Glomerular endothelial cell (primary cell): ENCODE measurements around the gene CRY2. TPM values are rescaled to one million over a fixed set of nuclear protein-coding genes. Genes with fewer than 3 reads are reported as not detected.

Source experiments
- DNase-seq: peaks from one replicate; pipeline ENCODE4 v3.0.0-alpha.2; 2011; ENCODE audit warnings: low read depth, low spot score; ENCODE audit errors: extremely low read depth
- total RNA-seq: library from RNA; depleted of rRNA; stranded (reverse); fragments of >200 nt; gene quantifications from 2 replicates; pipeline ENCODE4 v1.2.3, GENCODE V29; 2015

CRY2 gene
- total RNA-seq, 1 donor from 2014 or later, result 11.2 TPM

DNA sequence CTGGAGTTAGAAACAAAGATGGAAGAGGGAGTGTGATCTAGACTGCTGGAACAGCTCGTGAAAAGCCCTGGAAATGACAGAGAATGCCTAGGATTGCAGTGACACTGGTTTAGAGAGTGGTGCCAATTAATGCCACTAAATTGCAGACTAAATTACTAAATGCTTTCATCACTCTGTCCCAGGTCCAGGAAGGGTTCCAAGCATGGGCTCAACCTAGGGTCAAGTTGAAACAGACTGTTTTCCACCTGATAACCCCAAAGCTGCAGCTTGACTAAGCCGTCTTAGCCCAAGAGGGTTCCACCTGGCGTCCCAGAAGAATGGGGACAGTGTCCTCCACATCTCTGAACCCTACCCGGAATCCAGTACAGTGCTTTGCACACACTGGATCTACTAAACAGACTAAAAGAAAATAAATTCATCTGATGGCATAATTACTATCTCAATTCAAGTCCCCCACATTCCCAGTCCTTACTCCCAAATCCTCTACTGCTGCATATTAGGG lies 1.1 kb upstream of the CRY2 start:
- DNase-seq, result no peak

DNA sequence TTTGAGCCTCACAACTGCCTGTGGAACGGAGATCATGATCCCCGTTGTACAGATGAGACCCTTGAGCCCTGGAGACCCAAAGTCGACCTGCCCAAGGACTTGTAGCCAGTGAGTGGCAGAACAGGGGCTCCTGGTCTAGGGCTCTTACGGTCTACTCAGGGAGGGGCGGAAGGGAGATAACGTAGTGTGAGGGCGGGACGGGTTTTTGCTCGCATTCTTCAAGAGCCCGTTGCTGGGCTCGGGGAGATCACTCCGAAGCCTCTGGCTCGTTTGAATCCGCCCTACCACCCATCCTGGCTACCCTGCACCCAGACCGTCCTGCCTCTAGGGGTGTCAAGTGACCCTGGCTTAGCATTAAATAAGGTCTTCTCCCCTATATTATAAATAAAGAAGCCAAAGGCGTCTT lies 639 bp downstream of the CRY2 start:
- no peak for DNase-seq

DNA sequence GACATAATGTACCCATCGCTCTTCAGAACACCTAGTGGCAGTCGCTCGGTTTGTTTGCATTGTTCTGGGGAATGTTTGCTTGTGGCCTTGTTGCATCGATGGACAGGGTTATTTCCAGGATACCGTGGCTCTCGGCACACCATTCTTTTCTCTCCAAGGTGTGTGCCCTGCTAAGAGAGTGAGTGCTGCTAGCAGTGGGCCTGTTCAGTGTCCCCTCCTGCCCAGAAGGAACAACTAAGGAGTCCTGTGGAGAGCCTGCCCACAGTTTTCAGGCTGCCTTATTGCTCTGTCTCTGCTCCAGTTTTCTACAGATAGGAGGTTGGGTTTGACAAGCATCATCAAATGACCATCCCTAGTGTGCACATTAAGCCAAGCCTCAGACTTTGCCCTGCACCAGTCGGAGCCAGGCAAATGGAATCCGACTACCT lies 1.4 kb downstream of the CRY2 start:
- DNase-seq, result no peak

DNA sequence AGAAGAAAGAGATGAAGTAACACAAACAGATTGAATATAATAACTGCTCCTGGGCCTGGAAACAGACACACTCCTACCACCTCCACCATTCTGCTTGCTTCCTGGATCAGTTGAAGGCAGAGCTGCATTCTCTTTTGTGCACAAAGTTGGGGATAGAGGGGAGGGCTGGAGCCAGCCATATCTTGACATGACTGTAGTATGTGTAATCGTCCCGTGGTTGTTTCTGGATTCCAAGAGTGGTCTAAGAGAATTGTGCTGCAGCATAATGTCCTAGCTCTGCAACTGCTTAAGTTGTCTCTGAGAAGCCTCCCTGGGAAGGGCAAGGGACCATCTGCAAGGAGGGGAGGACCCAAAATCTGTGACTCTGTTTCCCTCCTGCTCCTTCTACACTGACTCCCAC lies 3.2 kb downstream of the CRY2 start:
- no peak for DNase-seq

DNA sequence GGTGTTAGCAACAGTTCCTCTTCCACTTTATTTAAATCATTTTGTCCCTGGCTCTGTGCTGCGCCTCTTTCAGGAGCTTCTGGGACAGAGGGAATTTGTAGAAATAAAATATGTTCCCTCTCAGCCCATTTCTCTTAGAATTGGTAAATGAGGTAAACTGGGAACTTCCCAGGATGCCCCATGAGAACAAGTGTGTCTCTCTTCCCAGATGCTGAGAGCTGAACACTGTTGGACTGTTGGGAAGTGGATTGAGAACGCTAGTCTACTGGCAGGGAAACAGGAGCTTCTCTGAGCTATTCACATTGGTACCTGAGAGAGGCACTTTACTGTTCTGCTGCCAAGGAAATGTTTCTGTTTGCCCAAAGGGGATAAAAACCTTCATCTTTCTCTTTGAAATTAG lies 4.0 kb downstream of the CRY2 start:
- DNase-seq, result no peak

DNA sequence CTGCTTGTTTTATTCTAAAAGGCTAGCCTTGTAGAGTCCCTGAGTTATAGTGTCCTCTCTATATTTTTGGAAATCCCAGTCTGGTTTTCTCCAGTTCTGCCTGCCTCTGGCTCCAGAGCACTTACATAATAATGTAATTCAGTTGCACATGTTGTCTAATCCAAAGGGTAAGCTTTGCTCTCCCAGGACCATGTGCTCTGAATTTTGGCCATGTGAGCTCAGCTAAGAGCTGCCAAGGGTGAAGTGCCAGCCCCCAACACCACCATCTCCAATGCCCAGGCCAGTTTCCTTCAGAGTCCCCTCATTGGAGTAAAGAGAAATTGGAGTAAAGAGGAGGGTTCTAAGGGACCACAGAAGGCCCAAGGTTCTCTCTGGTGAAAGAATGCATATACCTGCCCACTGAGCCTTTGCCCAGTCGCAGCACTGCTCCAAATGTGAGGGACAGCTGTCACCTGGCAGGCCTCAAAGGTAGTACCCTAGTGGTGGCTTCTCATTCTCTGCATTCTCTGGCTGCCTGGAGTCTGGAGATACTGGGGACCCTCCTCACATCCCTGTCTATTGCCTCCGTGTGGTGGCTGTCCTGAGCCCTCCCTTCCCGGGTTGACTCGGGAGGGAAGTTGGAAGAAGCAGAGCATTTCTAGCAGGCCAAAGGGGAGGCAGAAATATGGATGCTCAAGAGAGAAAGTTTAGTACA lies 4.9 kb downstream of the CRY2 start:
- no peak for DNase-seq

DNA sequence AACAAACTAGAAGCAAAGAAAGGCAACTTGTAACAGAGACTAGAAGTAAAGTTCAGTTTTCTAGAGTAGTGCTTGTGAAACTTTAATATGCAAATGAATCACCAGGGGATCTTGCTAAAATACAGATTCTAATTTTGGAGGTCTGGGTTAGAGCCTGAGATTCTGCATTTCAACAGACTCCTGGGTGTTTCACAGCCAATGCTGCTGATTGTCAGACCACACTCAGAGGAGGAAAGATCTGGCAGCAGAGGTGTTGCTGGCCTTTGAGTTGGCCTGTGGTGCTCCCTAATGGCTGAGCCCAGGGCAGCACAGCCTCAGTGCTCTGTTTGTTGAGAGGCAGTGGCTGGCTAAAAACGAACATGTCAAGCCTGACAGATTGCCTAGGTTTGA lies 5.4 kb downstream of the CRY2 start:
- no peak for DNase-seq

DNA sequence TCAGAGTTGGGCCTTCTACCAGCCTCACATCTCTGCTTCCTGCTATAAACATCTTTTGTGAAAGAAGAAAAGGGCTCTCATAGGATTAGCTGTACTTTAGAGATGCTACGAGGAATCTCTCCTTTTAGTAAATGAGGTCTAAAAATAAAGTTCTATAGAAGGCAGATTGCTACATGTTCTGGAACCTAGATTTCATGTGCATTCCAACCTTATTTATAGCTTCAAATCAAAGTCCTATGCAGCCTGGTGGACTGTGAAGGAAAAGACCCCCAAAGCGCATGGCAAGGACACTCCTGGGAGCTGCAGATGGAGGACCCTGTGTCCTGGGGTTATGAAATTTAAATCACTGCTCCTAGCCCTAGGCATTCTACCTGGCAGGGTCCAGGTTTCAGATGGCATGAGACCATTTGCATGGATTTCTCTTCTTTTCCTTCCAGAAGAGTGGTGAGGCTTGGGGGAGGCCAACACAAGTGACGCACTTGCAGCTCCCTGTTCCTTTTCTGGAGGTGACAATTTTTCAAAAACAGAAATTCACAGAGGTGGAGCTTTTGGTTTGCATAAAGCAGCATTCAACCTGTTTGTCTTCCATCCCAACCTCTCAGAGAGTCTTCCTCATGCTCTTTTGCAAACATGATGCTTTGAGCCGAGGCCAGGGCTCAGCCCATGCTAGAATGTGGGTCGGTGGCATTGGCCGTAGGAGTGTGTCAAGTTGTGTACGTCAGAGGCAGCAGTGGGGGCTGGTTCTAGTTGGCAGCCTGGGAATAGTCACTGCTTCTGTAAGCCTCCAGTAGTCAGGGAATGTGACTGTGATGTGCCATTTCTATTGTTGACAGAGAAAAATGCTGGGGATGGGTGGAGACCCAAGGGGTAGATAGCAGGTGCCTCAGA lies 6.3 kb downstream of the CRY2 start:
- no peak for DNase-seq

DNA sequence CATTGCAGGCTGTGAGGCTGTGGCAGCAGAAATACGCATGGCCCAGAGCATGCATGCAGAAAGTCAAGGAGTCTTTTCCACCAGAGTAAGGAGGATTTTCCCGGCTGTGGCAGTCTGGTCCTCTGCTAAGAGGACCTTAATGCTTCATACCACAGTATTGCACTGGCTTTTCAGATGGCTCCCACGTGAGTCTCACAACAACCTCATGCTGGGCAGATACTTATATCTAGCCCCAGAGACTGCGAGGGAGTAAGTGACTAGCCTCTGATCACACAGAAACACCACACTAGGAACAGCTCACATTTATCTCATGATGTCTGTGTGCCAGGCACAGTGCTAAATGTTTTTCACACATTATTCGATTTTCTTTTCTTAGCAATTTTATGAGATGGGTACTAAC lies 8.0 kb downstream of the CRY2 start:
- DNase-seq, result no peak

DNA sequence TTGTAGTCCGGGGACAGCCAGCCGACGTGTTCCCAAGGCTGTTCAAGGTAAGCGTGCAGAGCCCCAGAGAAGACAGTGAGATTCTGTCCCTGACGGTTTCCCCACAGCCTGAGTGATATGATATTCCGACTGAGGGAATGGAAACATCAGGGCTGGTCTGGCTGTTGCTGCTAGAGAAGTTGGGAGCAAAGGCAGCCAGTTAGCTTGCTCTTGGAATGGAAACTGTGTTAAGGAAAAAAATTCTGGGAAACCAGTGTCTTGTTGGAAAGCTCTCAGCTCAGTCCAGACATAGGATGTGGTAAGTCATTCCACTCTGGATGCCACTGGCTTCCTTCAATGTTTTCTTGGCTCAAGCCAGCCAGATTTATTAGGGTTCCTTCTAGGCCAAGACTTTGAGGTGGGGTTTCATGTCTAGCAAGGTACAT lies 8.8 kb downstream of the CRY2 start:
- no peak for DNase-seq

DNA sequence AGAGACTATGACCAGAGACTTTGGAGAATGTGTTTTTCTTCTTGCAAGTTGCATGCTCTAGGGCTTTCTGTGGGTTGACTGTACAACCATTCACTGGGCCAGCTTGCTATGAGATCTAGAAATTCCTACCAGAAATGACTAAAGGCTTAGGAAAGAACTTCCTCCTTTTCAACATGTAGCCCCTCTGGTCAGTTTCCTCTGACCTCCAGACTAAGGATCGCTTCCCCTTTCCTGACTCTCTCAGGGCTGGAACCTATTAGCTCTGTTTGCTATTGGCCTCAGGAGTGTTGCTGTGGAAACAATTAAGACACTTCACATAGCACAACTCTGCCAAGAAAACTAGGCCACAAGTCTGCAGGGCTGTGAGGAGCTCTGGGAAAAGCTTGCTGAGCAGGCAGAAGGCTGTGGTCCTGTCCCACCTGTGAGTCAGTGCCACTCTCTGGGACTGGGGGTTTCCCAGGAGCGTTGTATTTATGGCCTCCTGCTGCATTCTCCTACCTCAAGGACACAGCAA lies 10.7 kb downstream of the CRY2 start:
- peak; percentile 77 for DNase-seq

DNA sequence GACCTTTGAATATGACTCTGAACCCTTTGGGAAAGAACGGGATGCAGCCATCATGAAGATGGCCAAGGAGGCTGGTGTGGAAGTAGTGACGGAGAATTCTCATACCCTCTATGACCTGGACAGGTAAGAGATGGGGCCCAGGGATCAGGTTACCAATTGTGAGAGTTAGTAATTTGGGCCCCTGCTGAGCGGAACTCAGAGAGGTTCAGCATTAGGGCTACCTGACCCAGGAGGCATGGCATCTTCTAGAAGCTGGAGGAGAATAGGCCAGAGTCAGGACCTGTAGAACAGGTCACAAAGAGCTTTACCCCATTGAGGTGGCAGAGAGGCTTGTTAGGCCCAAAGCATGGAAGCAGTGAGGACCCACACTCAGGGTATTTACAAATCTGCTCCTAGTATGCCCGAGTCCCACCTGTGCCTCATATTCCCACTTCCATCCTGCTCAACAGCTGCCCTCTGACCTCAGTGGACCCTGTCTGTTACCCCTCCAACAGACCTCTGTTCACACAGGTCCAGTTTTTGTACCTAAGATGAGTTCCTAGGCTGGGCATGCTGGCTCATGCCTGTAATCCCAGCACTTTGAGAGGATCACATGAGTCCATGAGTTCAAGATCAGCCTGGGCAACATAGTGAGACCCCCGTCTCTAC lies 11.6 kb downstream of the CRY2 start:
- no peak for DNase-seq

DNA sequence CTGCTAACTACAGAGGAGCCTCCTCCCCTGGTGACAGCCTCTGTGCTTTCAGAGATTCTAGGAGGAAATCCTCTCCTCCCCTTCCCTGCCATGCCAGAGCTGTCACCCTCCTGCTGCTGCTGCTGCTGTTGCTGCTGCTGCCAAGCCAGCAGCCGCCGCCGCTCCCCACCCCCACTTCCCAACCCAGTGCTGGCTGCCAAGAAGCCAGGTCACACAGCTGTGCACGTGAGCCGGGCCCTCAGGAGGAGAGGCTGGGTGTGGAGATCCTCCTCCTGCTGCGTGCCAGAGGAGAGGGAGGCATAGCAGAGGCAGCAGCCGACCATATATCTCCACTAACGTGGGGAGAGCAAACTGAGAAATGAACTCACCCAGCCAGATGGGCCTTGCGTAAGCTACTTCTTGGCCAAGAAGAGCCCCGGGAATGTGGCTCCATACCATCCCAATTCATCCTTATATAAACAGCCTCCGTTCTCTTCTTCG lies 12.4 kb downstream of the CRY2 start:
- DNase-seq, result no peak

DNA sequence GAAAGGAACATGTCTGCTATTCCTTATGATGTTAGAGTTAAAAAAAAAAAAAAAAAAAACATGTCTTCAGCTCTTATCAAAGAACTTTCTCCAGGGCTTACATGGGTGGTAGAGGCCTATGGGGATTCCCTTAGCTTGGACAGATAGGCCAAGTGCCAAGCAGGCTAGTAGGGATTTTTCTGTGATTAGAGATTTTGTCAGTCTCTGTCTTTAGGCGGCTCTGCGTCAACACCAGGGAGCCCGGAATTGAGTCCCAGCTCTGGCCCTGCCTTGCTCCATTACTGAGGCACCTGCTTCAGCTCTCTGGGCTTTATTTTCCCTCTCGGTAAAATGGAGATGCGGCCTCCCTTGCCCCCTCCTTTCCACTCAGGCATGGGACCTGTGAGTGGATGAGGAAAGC lies 13.1 kb downstream of the CRY2 start:
- DNase-seq, result no peak

DNA sequence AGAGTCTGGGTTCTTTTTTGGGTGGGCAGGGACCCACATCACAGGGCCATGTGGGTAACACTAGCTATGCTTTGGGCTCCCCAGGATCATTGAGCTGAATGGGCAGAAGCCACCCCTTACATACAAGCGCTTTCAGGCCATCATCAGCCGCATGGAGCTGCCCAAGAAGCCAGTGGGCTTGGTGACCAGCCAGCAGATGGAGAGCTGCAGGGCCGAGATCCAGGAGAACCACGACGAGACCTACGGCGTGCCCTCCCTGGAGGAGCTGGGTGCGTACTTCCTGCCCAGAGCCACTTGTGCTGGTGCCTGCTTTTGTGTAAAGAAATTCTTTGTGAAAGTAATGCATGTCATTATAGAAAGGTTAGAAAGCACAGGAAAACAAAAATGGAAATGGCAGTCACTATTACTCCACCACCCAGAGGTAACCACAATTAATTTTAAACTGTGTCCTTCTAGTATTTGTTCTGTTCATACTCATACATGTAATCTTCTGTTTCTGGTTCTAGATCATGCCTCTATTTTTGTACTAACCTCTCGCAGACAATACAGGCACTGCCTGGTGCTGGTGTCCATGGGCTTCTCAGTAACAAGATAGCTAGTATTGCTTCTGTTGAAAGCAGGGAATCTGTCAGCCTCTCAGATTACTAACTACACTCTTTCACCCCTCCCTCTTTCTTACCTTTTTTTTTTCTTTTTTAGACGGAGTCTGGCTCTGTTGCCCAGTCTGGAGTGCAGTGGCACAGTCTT lies 13.7 kb downstream of the CRY2 start:
- DNase-seq, result no peak

DNA sequence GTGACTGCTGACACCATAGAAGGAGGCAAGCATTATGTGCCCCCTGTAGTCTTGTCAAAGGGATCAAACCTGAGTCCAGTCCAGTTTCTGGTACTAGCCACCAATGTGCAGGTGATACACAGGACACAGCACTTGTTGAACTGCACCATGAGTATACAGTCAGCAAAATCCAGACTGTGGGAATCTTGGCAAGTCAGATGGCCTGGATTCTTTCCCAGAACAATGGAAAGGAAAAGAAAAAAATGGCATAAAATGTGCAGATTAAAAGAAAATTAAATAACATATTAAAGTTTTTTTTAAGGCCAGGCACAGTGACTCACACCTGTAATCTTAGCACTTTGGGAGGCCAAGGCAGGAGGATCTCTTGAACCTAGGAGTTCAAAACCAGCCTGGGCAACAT lies 16.8 kb downstream of the CRY2 start:
- DNase-seq, result no peak

DNA sequence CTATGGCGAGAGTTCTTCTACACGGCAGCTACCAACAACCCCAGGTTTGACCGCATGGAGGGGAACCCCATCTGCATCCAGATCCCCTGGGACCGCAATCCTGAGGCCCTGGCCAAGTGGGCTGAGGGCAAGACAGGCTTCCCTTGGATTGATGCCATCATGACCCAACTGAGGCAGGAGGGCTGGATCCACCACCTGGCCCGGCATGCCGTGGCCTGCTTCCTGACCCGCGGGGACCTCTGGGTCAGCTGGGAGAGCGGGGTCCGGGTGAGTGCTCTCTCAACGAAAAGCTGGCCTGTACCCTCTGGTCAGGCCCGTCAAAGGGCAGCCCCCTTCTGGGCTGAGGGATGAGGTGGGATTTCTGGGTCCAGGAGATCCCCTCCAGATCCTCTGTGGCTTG lies 22.3 kb downstream of the CRY2 start:
- DNase-seq, result no peak

DNA sequence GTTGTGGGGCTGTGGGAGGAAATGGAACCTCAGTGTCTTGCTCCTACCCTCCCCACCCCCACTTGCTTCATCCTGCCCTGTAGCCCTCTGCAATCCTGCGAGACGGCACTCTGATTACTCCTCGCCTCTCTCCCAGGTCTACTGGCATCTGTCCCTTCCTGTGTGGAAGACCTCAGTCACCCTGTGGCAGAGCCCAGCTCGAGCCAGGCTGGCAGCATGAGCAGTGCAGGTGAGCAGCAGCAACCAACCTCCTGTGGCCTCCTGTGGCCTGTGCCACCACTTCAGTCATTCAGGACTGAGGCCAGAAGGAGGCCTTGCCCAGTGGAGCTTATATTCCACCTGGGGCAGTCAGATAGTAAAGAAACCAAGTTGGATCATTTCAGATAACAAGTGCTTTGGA lies 23.4 kb downstream of the CRY2 start:
- DNase-seq, result no peak

DNA sequence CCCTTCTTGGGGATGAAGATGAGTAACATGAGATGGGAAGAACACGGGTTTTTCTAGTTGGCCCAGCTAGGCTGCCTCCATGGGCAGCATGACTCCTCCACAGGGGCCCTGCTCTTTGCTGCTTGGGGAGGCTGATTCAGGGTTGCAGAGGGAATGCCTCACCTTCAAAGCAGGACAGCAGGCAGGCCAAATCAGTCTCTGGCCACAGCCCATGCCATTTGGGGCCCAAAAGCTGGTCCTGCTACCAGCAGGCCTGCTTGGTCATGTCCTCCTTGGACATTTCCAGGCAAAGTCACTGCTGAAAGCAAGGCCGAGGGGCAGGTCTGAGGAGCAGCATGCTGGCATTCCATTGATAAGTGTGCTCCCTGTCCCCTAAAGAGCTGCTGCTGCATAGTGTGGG lies 24.4 kb downstream of the CRY2 start:
- DNase-seq, result no peak

DNA sequence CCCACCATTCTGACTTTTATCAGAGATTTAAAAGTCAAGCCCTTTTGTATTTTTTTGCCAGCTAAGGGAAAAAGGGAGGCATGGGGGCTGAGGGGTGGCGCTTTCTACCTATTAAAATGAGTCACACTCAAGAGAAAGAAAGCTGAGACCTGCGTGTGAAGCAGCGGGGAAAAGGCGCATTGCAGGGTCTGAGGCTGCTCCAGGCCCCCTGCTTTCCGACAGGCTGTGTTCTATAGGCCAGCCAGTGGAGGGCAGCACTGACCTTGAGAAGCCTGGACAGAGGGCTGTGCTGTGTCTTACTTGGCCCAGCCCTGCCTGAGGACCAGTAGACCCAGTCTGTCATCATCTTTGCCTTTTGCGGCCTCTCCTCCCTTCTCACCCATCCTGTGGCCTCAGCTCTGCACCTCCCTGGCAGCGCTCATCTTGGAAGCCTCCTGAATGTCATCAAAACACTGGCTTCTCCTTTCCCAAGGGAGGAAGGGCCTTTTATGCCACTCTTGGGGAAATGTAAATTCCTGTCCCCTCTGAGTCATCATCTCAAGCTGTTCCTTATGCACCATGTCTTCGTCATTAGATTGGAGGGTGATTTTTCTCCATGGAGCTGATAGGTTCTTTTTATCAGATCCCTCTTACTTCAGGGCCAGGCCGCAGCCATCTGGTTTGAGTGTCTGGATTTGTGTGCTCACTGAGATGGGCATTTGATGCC lies 25.5 kb downstream of the CRY2 start:
- peak; percentile 12 for DNase-seq
